ENCODE results near the gene IL1RAPL2.

DNA sequence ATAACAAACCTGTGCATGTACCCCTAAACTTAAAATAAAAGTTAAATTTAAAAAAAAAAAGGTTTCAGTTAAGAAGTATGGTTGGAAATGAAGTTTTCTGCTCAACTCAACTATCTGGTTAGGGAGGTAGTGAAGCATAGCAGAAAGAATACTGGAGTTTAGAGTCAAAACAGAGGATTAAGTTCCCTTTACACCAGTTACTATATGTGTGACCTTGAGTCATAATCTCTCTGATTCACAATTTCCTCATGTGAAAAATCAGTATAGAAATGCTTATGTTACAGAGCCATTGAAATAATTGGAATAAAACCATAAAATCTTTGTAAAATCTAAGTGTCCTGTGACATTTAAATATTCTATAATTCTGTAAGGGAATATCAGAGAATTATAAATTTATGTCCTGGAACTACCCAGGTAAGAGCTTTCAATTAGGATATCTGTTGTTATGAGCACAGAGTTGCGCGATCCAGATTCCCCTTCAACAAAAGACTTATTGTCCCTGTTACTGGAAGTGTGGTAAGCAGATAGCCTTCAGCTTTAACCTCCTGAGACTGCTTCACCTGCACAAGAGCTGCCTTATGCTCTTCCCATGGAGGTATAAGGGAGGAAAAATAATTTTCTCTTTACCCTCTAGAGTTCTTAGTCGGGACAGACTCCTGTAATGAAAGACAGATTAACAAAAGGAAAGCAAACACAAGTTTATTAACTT is 1052.5 kb downstream of the IL1RAPL2 start:
- TF ChIP-seq CHD1 (IDR thresholded peaks at IDR 0.05; ENCODE audit: low read depth, low read length) (no peak), HDAC6 (IDR thresholded peaks at IDR 0.05; ENCODE audit: low read depth, low read length) (no peak), NRF1 (IDR thresholded peaks at IDR 0.05; ENCODE audit: low read depth, low read length) (no peak), CEBPB (IDR thresholded peaks at IDR 0.05; ENCODE audit: low read depth, low read length) (no peak), EZH2 (IDR thresholded peaks at IDR 0.05; ENCODE audit: low read depth, low read length, severe bottlenecking) (no peak), TEAD4 (IDR thresholded peaks at IDR 0.05; ENCODE audit: low read depth, low read length) (no peak), TAF1 (IDR thresholded peaks at IDR 0.05; ENCODE audit: low read depth, low read length) (no peak), CBX5 (IDR thresholded peaks at IDR 0.05; ENCODE audit: low read depth, low read length) (no peak), RNF2 (IDR thresholded peaks at IDR 0.05; ENCODE audit: borderline replicate concordance, low read depth, low read length, missing control alignments, poor library complexity, severe bottlenecking) (no peak), POLR2AphosphoS5 (IDR thresholded peaks at IDR 0.05; ENCODE audit: low read depth, low read length) (no peak)
- TF ChIP-seq, protein P1, sequence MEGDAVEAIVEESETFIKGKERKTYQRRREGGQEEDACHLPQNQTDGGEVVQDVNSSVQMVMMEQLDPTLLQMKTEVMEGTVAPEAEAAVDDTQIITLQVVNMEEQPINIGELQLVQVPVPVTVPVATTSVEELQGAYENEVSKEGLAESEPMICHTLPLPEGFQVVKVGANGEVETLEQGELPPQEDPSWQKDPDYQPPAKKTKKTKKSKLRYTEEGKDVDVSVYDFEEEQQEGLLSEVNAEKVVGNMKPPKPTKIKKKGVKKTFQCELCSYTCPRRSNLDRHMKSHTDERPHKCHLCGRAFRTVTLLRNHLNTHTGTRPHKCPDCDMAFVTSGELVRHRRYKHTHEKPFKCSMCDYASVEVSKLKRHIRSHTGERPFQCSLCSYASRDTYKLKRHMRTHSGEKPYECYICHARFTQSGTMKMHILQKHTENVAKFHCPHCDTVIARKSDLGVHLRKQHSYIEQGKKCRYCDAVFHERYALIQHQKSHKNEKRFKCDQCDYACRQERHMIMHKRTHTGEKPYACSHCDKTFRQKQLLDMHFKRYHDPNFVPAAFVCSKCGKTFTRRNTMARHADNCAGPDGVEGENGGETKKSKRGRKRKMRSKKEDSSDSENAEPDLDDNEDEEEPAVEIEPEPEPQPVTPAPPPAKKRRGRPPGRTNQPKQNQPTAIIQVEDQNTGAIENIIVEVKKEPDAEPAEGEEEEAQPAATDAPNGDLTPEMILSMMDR (IDR thresholded peaks at IDR 0.05; ENCODE audit: control extremely low read depth in 1 of 3, insufficient read depth in 1 of 3, low read depth in 1 of 3, low read length in 3 of 3) = no peak

Data from H1 (cell line).